OCI-LY7 (cell line): Measurements from ENCODE around the gene KAZN. TPM values are rescaled to one million over a fixed set of nuclear protein-coding genes. Genes with fewer than 3 reads are reported as not detected.

ENCODE experiments used
- BruUV-seq: library from RNA; stranded (reverse); fragments of 400-500 nt; replicated peaks from 2 replicates; lab custom pipeline; 2021; lab: Mats Ljungman, UMichigan
- CTCF ChIA-PET: fragments of 300-600 bp; sonication (Branson Sonifier 250); formaldehyde crosslinking; loops from one replicate; lab custom pipeline; 2022; ENCODE audit warnings: antibody characterized with exemption; ENCODE audit not compliant: unreplicated experiment; lab: Charles Lee
- POLR2A ChIA-PET: fragments of 300-600 bp; sonication (Branson Sonifier 250); formaldehyde crosslinking; loops from one replicate; lab custom pipeline; 2022; ENCODE audit warnings: antibody characterized with exemption; lab: Charles Lee
- DNase-seq: peaks from one replicate; pipeline ENCODE4 v3.0.0-alpha.2; 2015; ENCODE audit warnings: low spot score
- H2AFZ ChIP-seq: fragments of 200-600 bp; sonication (generic), shearing (Covaris generic); 2 replicates; pipeline ENCODE4 v1.6.1; 2014; ENCODE audit warnings: mild to moderate bottlenecking, antibody characterized with exemption, low read length, moderate library complexity
- H3K27ac ChIP-seq: fragments of 200-600 bp; sonication (generic); 2 replicates; pipeline ENCODE4 v1.5.1; 2014; ENCODE audit warnings: mixed run types, low read depth, mild to moderate bottlenecking, moderate library complexity, low read length, inconsistent platforms; ENCODE audit not compliant: poor library complexity, severe bottlenecking
- H3K36me3 ChIP-seq: fragments of 200-600 bp; sonication (generic); 2 replicates; pipeline ENCODE4 v1.6.1; 2014; ENCODE audit warnings: mild to moderate bottlenecking, antibody characterized with exemption, low read length, moderate library complexity, mixed read lengths; ENCODE audit not compliant: insufficient read depth
- H3K4me1 ChIP-seq: fragments of 200-600 bp; sonication (generic); 2 replicates; pipeline ENCODE4 v1.5.1; 2014; ENCODE audit warnings: mild to moderate bottlenecking, low read length; ENCODE audit not compliant: insufficient read depth, poor library complexity, severe bottlenecking
- H3K4me2 ChIP-seq: fragments of 200-600 bp; sonication (generic); 2 replicates; pipeline ENCODE4 v1.6.1; 2014; ENCODE audit warnings: mild to moderate bottlenecking, low read length
- H3K4me3 ChIP-seq: fragments of 200-600 bp; sonication (generic); 2 replicates; pipeline ENCODE4 v1.5.1; 2014; ENCODE audit warnings: mild to moderate bottlenecking, low read depth, low read length; ENCODE audit not compliant: poor library complexity, severe bottlenecking
- H3K79me2 ChIP-seq: fragments of 200-600 bp; sonication (generic); 2 replicates; pipeline ENCODE4 v1.6.1; 2016; ENCODE audit warnings: low read depth, mild to moderate bottlenecking, low read length, moderate library complexity, mixed read lengths; ENCODE audit not compliant: insufficient read depth
- H3K9me2 ChIP-seq: fragments of 200-600 bp; sonication (generic); 2 replicates; pipeline ENCODE4 v1.6.1; 2016; ENCODE audit warnings: mild to moderate bottlenecking, low read length, mixed read lengths; ENCODE audit not compliant: insufficient read depth
- H3K9me3 ChIP-seq: fragments of 200-600 bp; sonication (generic); 2 replicates; pipeline ENCODE4 v1.6.1; 2014; ENCODE audit warnings: mild to moderate bottlenecking, mixed run types, low read length, mixed read lengths
- H4K20me1 ChIP-seq: fragments of 200-600 bp; sonication (generic); 2 replicates; pipeline ENCODE4 v1.6.1; 2014; ENCODE audit warnings: mild to moderate bottlenecking, antibody characterized with exemption, low read length, moderate library complexity, mixed read lengths; ENCODE audit not compliant: insufficient read depth
- CTCF ChIP-seq: fragments of 200-600 bp; sonication (generic); conservative IDR thresholded peaks from 2 replicates; pipeline ENCODE4 v1.5.1; 2014; ENCODE audit warnings: mild to moderate bottlenecking, antibody characterized with exemption, low read length, moderate library complexity, mixed read lengths
- EZH2phosphoT487 ChIP-seq: fragments of 200-600 bp; sonication (generic); IDR thresholded peaks from 2 replicates; pipeline ENCODE4 v1.6.1; 2018; ENCODE audit warnings: low read depth, borderline replicate concordance, mild to moderate bottlenecking, mixed run types, antibody characterized with exemption, low read length, moderate library complexity, mixed read lengths
- intact Hi-C: fragments of 100-400 bp; cut with micrococcal nuclease; formaldehyde crosslinking; loops from one replicate; pipeline ENCODE4 v1.10.0; 2022; ENCODE audit not compliant: unreplicated experiment
- total RNA-seq, 2 experiments: library from RNA; depleted of rRNA in 1 of 2; stranded (reverse); fragments of >200 nt in 1 of 2; shearing (Covaris generic) in 1 of 2; gene quantifications; 2 replicates each; pipeline ENCODE4 v1.2.3, GENCODE V29; 2014 to 2022

Gene KAZN
- total RNA-seq, 2 experiments from 2014 or later: 0.40 to 2.4 TPM

GRCh38 chr1:14707531-14708445 lies 109.3 kb downstream of the KAZN start:
- H3K9me2 ChIP-seq: no peaks in the 10 kb centered on the region
- H4K20me1 ChIP-seq: no peaks in the 10 kb centered on the region
- ChIA-PET CTCF (no interaction called here), POLR2A (no interaction called here)
- no peak overlapping the region for H3K4me3 ChIP-seq
- H3K4me2 ChIP-seq: no peak overlapping the region
- H2AFZ ChIP-seq: no peak overlapping the region
- H3K27ac ChIP-seq: no peak overlapping the region
- DNase-seq: no peak
- H3K9me3 ChIP-seq: peaks cover 28% of the 10 kb centered on the region; the same call in 1 of the 2 replicates
- no peaks in the 10 kb centered on the region for H3K79me2 ChIP-seq
- TF ChIP-seq EZH2phosphoT487 (no peak), CTCF (no peak)
- no TSS peak for BruUV-seq
- peaks cover 22% of the 10 kb centered on the region for H3K4me1 ChIP-seq
- H3K36me3 ChIP-seq: peaks cover 94% of the 10 kb centered on the region
- intact Hi-C loops: no loop called here

GRCh38 chr1:14710331-14710730 lies 111.8 kb downstream of the KAZN start:
- H3K4me1 ChIP-seq: peaks cover 32% of the 10 kb centered on the region
- CTCF ChIA-PET: no interaction called here

More at GRCh38 chr1:14710331-14710730, 111.8 kb downstream of the KAZN start:
- no peak for TF ChIP-seq CTCF
- TF ChIP-seq EZH2phosphoT487: no peak
- H4K20me1 ChIP-seq: no peaks in the 10 kb centered on the region
- BruUV-seq: no TSS peak
- H3K9me2 ChIP-seq: no peaks in the 10 kb centered on the region
- peaks cover 28% of the 10 kb centered on the region; the same call in 1 of the 2 replicates for H3K9me3 ChIP-seq
- H2AFZ ChIP-seq: no peak overlapping the region
- no peak overlapping the region for H3K4me3 ChIP-seq
- H3K79me2 ChIP-seq: no peaks in the 10 kb centered on the region
- H3K36me3 ChIP-seq: peaks cover 81% of the 10 kb centered on the region
- H3K27ac ChIP-seq: no peak overlapping the region
- H3K4me2 ChIP-seq: no peak overlapping the region
- POLR2A ChIA-PET: interaction anchor here (0.5 kb wide), 1 partner anchor 90 kb away, joined by 3 read pairs; no protein-coding TSS in a partner anchor
- no peak for DNase-seq
- intact Hi-C loops: no loop called here
